Umbilical cord (tissue), 2 donors: ENCODE data around the gene SVOPL. TPM values are rescaled to one million over a fixed set of nuclear protein-coding genes. Genes with fewer than 3 reads are reported as not detected.

Experiments
- DNase-seq: peaks from one replicate; pipeline ENCODE4 v3.0.0-alpha.2; 2015; ENCODE audit warnings: low spot score
- total RNA-seq: library from RNA; depleted of rRNA; stranded (reverse); fragments of >200 nt; gene quantifications from one replicate; pipeline ENCODE4 v1.2.3, GENCODE V29; 2014; ENCODE audit warnings: low replicate concordance; ENCODE audit not compliant: insufficient read depth

The SVOPL gene
- total RNA-seq, 1 donor from 2014 or later: 2.4 TPM

DNA sequence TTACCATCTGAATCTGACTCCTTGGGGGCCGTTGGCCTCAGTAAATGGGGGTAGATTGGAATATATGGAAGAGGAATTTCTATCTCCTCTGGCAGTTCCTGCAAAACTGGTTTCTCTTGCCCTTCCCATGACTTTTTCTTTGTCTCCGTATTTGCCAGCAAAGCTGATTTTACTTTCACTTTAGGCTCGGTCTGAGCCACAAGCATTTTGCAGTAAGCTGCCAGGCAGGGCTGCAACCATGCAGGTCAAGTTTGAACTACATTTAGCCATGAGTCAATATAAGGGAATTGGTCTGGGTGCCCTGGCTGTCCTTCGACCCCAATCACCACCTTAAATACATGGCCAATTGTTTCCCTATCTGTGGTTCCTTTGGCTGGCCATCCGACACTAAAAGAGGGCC lies 136.8 kb downstream of the SVOPL start:
- DNase-seq: no peak

DNA sequence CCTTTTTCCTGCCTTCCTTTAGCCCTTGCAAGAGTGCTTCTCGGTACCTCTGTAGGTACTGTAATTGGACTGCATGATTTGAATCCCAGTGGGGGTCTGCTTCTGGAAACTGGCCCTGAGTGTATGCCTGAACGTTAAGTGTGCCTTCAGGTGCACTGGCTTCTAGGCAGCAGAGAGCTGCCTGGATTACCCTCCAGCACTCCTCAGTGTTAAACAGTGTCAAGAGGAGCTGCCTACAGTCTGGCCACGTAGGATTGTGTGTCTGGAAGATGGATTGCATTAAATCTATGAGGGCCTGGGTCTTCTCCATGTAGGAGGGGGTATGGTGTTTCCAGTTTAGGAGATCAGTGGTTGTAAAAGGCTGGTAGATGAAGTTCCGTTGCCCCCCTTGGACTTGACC lies 137.4 kb downstream of the SVOPL start:
- no peak for DNase-seq

- DNase-seq: no peak
Measured at GRCh38 chr7:138559448-138559847, 141.7 kb downstream of the SVOPL start.

DNA sequence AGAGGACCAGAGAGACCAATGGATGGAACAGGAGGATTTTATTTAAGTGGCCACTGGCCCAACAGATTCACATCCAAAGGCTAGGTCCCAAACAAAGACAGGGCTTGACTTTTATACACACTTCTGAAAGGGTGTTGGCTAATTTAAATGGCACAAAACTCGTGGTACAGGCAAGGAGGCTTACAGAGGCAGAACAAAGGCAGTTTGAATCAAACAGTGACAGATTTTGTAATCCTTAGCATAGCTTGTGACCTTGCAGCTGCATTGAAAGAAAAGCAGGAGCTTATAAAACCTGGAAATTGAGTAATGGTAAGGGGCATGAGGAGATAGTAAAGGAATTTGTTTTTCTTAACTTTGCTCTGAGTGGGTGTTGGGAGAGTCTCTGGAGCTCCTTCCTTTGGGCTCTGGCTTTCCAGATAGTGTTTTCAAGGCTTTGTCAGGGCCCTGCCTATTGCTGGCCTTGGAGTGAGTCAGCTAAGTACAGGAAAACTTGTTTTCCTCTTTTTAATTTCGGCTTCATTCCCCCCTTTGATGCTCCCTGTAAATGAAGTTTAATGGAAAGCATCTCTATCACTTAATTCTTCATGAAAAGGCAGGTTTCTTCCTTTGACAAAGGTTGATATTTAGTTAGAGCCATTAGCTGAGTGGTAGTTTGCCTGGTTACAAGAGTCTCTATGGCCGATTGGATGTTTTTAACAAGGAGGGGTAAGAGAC lies 144.2 kb downstream of the SVOPL start:
- no peak for DNase-seq

DNA sequence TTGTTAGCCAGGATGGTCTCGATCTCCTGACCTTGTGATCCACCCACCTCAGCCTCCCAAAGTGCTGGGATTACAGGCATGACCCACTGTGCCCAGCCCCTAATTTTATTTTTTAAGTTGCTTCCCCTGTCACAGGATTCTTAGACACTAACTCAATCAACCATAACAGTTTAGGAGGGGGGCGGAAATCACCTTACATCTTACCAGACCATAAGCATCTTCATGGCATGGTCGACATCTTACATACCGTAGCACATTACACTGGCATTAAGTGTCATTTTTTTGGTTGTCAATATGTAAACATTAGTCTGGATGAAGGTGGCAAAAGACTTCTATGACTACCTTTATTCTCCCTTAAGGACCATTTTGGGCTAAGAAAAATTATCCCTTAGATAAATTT lies 145.5 kb downstream of the SVOPL start:
- DNase-seq: no peak

DNA sequence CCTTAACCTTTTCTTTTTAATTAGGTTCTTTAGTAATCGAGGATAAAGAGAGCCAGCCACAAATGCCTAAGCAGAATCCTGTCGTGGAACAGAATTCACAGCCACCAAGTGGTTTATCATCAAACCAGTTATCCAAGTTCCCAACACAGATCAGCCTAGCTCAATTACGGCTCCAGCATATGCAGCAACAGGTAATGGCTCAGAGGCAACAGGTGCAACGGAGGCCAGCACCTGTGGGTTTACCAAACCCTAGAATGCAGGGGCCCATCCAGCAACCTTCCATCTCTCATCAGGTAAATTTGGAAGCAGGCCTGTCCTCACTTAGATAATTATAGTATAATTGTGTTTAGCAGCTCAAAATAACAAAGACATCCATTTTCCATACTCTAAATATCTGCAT lies 146.5 kb downstream of the SVOPL start:
- no peak for DNase-seq

- no peak for DNase-seq
Measured at GRCh38 chr7:138553805-138554204, 147.4 kb downstream of the SVOPL start.

DNA sequence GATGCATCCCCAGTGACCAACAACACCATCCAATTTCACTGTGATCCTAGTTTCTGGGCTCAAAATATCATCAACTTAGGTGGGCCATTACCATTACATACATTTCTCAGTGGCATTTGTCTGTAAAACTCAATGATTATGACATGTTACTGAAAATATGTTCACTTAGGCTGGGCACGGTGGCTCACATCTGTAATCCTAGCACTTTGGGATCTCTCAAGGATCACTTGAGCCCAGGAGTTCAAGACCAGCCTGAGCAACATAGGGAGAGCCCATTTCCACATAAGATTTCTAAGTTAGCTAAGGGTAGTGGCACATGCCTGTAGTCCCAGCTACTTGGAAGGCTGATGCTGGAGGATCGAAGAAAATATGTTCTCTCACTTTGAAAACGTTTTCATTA lies 150.1 kb downstream of the SVOPL start:
- DNase-seq: no peak

DNA sequence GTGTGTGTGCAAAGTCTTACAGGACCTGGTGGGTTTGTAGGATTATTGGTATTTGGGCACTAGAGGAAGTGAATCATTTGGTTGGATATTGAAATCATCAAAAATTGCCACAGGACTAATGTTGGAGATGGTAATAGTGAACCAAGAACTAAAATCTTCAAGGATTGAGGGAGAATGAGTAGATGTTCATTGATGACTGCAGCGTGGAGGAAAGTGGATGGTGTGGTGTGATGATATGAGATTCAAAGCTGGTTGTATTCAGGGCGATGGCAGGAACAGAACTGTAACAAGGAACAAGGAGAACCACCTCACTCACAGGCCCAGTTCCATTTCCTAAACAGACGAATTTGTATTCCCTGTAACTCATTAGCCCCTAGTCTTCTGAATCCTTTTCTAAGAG lies 150.8 kb downstream of the SVOPL start:
- no peak for DNase-seq

- no peak for DNase-seq
Measured at GRCh38 chr7:138549082-138549481, 152.1 kb downstream of the SVOPL start.

GRCh38 chr7:138546829-138547228 lies 154.3 kb downstream of the SVOPL start:
- DNase-seq: no peak

GRCh38 chr7:138546064-138546619 lies 155.0 kb downstream of the SVOPL start:
- DNase-seq: peak; percentile 10

DNA sequence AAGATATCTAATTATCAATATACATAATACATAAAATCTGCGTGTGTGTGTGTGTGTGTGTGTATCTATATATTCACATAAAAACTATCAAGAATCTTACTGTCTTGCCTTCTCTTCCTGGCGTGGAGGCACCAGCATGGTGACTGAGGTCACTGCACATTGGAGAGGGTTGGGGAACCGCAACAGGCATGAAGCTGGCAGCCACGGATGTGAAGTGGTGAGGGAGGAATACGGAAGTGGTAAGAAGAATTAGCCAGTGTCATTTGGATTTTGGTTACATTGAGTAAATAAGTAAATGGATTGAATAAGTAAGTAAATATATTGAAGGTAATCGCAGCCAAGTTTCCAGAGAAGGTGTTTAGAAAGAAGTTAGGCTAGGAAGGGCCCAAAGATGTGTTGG lies 156.0 kb downstream of the SVOPL start:
- DNase-seq: no peak

Other genes starting within 250 kb of the SVOPL start
- 20.0 TPM for gene TRIM24, start 241.1 kb downstream of the SVOPL start, total RNA-seq
- 4.6 TPM for gene TMEM213, start 96.6 kb upstream of the SVOPL start, total RNA-seq
- 7.7 TPM for gene ATP6V0A4, start 96.8 kb upstream of the SVOPL start, total RNA-seq